ENCODE results near the gene PMCH.
"Not testable (repeated sequence)": the region's sequence is repeated elsewhere in the genome, so short reads cannot be mapped to it uniquely, and the experiment has no call there.

DNA sequence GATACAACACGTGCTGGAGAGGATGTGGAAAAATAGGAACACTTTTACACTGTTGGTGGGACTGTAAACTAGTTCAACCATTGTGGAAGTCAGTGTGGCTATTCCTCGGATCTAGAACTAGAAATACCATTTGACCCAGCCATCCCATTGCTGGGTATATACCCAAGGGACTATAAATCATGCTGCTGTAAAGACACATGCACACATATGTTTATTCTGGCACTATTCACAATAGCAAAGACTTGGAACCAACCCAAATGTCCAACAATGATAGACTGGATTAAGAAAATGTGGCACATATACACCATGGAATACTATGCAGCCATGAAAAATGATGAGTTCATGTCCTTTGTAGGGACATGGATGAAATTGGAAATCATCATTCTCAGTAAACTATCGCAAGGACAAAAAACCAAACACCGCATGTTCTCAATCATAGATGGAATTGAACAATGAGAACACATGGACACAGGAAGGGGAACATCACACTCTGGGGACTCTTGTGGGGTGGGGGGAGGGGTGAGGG, 50.5 kb downstream of the PMCH start:
- not testable (repeated sequence) for TF ChIP-seq CTCF, POLR2AphosphoS5, EP300, POLR2A (IDR thresholded peaks at IDR 0.05)
